ENCODE data around the gene UMPS. TPM values are rescaled to one million over a fixed set of nuclear protein-coding genes. Genes with fewer than 3 reads are reported as not detected.

Gene UMPS
- total RNA-seq (10 to 100 TPM in 3 of 10 donors, 1 to 10 TPM in 7; 4.9 to 14.4 (median 7.7) TPM), polyA plus RNA-seq (1 to 10 TPM; 3.1 to 6.5 TPM)
- long read RNA-seq, donor 1, full-length matches to known transcripts: 2 of 2 reads
- long read RNA-seq, donor 1, partial matches to known transcripts: 0 of 2 reads
- long read RNA-seq, donor 1, other reads (novel, unspliced or antisense): 0 of 2 reads
- long read RNA-seq, donor 2, full-length matches to known transcripts: 5 of 7 reads
- long read RNA-seq, donor 2, partial matches to known transcripts: 0 of 7 reads
- long read RNA-seq, donor 2, other reads (novel, unspliced or antisense): 2 of 7 reads
- long read RNA-seq, donor 3, full-length matches to known transcripts: 37 of 40 reads
- long read RNA-seq, donor 3, partial matches to known transcripts: 0 of 40 reads
- long read RNA-seq, donor 3, other reads (novel, unspliced or antisense): 3 of 40 reads

GRCh38 chr3:124730129-124730940, at the start of gene UMPS:
Gene UMPS (plus strand): TSS chr3:124730452. CDS start chr3:124730472, 20 bp downstream.
- peaks cover 0 to 41% (median 19%) of the 10 kb centered on the region in 9 donors for H3K4me1 ChIP-seq
- peak; percentile 95 to 99 (median 98) for ATAC-seq
- WGBS, 2 donors: 0 to 1% methylated on average over 44 of the region's 44 CpGs
- peaks cover 0 to 40% (median 0%) of the 10 kb centered on the region in 7 donors for H3K27me3 ChIP-seq
- intact Hi-C loops (cut with DNase I): no loop called here
- peak within 1 kb of the TSS; percentile 75 to 95 (median 86) for H3K4me3 ChIP-seq
- no peak for TF ChIP-seq CTCF (IDR thresholded peaks at IDR 0.05)
- H3K27ac ChIP-seq: peak within 1 kb of the TSS in 9 of 10 donors; percentile 56 to 86 (median 74)
- no peaks in the 10 kb centered on the region for H3K9me3 ChIP-seq
- DNase-seq: peak; percentile 93 to 96
- peaks cover 0 to 16% (median 4%) of the 10 kb centered on the region in 9 donors for H3K36me3 ChIP-seq

- Histone ChIP-seq H3K9me3 (no peaks in the 10 kb centered on the region), H3K4me1 (peaks cover 0 to 13% (median 8%) of the 10 kb centered on the region in 9 donors), H3K27ac (no peak overlapping the region), H3K36me3 (peaks cover 0 to 61% (median 6%) of the 10 kb centered on the region in 9 donors), H3K4me3 (no peak overlapping the region), H3K27me3 (no peaks in the 10 kb centered on the region)
- DNase-seq (no peak), ATAC-seq (peak in 2 of 8 donors; percentile 12 to 41)
- WGBS, 2 donors: 42 to 56% methylated on average over 4 of the region's 4 CpGs
- intact Hi-C loops (cut with DNase I): loop anchor here in 3 of 10 donors (5.0 to 10.0 kb wide), 3 partner anchors 56 to 326 kb away; no protein-coding TSS in a partner anchor
- no peak for TF ChIP-seq CTCF (IDR thresholded peaks at IDR 0.05)
Observed at GRCh38 chr3:124680521-124680920, 49.7 kb upstream of the UMPS start.

GRCh38 chr3:124682263-124682662, 48.0 kb upstream of the UMPS start:
- peaks cover 0 to 44% (median 0%) of the 10 kb centered on the region in 9 donors for H3K36me3 ChIP-seq
- DNase-seq (no peak), ATAC-seq (no peak)
- H3K4me1 ChIP-seq: peaks cover 0 to 17% (median 9%) of the 10 kb centered on the region in 9 donors
- intact Hi-C loops (cut with DNase I): loop anchor here in 3 of 10 donors (5.0 to 10.0 kb wide), 3 partner anchors 57 to 327 kb away; no protein-coding TSS in a partner anchor
- 88 to 93% methylated on average over 2 of the region's 2 CpGs for WGBS, 2 donors
- no peaks in the 10 kb centered on the region for H3K9me3 ChIP-seq
- TF ChIP-seq CTCF (IDR thresholded peaks at IDR 0.05): no peak
- no peak overlapping the region for H3K4me3 ChIP-seq
- H3K27me3 ChIP-seq: no peaks in the 10 kb centered on the region
- no peak overlapping the region for H3K27ac ChIP-seq

GRCh38 chr3:124684459-124684858, 45.8 kb upstream of the UMPS start:
- ATAC-seq (no peak), DNase-seq (no peak)
- no peaks in the 10 kb centered on the region for H3K9me3 ChIP-seq
- no peak overlapping the region for H3K4me3 ChIP-seq
- TF ChIP-seq CTCF (IDR thresholded peaks at IDR 0.05): no peak
- peak overlapping the region in 4 of 10 donors; percentile 20 to 62 (median 51) for H3K27ac ChIP-seq
- intact Hi-C loops (cut with DNase I): loop anchor here in 4 of 10 donors (2.0 to 10.0 kb wide), 4 partner anchors 60 to 330 kb away; no protein-coding TSS in a partner anchor
- no peaks in the 10 kb centered on the region for H3K27me3 ChIP-seq
- peaks cover 0 to 22% (median 0%) of the 10 kb centered on the region in 9 donors for H3K36me3 ChIP-seq
- H3K4me1 ChIP-seq: peaks cover 2 to 25% (median 12%) of the 10 kb centered on the region in 9 donors
- 80 to 96% methylated on average over 7 of the region's 7 CpGs for WGBS, 2 donors

Data from heart right ventricle (tissue), 16 donors.